Skeletal muscle tissue (tissue), 4 donors: ENCODE results near the gene MAPRE3. TPM values are rescaled to one million over a fixed set of nuclear protein-coding genes. Genes with fewer than 3 reads are reported as not detected.

Source experiments
- H3K27ac ChIP-seq: one replicate; pipeline ENCODE4 v1.7.0; 2013; ENCODE audit warnings: mild to moderate bottlenecking, low read depth, low read length, inconsistent platforms
- H3K27me3 ChIP-seq, 3 donors: one replicate each; pipeline ENCODE4 v1.7.0; 2013; ENCODE audit warnings: low read length in 3 of 3; ENCODE audit not compliant: control insufficient read depth in 3 of 3, insufficient read depth in 3 of 3
- H3K36me3 ChIP-seq, 3 donors: one replicate each; pipeline ENCODE4 v1.7.0; 2013; ENCODE audit warnings: low read length in 3 of 3; ENCODE audit not compliant: control insufficient read depth in 3 of 3, insufficient read depth in 3 of 3
- H3K4me1 ChIP-seq, 3 donors: one replicate each; pipeline ENCODE4 v1.7.0; 2013; ENCODE audit warnings: low read length in 3 of 3, mild to moderate bottlenecking in 3 of 3; ENCODE audit not compliant: control insufficient read depth in 3 of 3, insufficient read depth in 3 of 3
- H3K4me3 ChIP-seq, 3 donors: one replicate each; pipeline ENCODE4 v1.7.0; 2013; ENCODE audit warnings: low read length in 3 of 3
- H3K9ac ChIP-seq, 3 donors: one replicate each; pipeline ENCODE4 v1.7.0; 2013; ENCODE audit warnings: low read length in 3 of 3, mild to moderate bottlenecking in 3 of 3, moderate library complexity in 2 of 3, low read depth in 1 of 3
- H3K9me3 ChIP-seq, 3 donors: one replicate each; pipeline ENCODE4 v1.7.0; 2013; ENCODE audit warnings: low read length in 3 of 3; ENCODE audit not compliant: control insufficient read depth in 3 of 3
- total RNA-seq: library from RNA; depleted of rRNA; stranded (reverse); fragments of >200 nt; gene quantifications from one replicate; pipeline ENCODE4 v1.2.3, GENCODE V29; 2014
- donor health status: Osteomylitis.

MAPRE3 gene
- total RNA-seq, 1 donor from 2014 or later, result 3.7 TPM

DNA sequence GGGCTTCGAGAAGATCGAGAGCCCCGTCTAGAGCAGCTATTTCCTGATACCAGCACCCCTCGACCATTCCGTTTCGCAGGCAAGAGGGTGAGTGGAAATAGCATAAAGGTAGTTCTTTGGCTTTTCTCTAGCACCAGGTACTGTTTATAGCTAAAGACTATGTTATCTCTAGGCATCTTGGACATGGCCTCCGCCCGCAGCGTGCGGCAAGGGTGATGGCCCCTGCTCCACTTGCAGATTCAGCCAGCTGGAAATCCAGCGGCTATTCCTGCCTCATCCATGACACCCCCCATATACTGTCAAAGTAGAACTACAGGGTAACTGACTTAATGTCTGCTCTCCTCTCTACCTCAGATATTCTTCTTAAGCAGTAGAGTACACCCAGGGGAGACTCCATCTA, 84.3 kb downstream of the MAPRE3 start:
- Histone ChIP-seq H3K4me3 (no peak overlapping the region), H3K36me3 (peaks cover 31 to 59% (median 55%) of the 10 kb centered on the region in 3 donors), H3K9ac (no peak overlapping the region), H3K27ac (no peak overlapping the region), H3K9me3 (no peaks in the 10 kb centered on the region), H3K4me1 (peaks cover 12 to 19% (median 14%) of the 10 kb centered on the region in 3 donors), H3K27me3 (no peaks in the 10 kb centered on the region)

DNA sequence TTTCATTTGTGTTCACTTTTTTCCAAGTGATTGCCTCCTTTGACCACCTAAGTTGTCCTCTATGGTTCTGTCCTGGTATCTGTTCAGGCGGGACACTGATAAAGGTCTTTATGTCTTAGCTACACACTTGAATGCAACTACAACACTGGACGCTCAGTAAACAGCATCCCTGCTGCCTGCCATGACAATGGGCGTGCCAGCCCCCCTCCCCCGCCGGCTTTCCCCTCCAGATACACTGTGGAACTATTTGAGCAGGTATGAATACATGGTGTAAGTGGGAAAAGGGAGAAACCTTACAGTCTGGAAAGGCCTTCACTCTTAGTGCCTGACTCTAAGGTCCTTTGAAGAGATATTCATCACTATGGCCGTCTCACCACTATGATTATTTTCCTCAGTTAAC, 86.7 kb downstream of the MAPRE3 start:
- no peaks in the 10 kb centered on the region for H3K9me3 ChIP-seq
- no peaks in the 10 kb centered on the region for H3K27me3 ChIP-seq
- H3K4me1 ChIP-seq, result peaks cover 1 to 3% (median 2%) of the 10 kb centered on the region in 3 donors
- no peak overlapping the region for H3K27ac ChIP-seq
- H3K4me3 ChIP-seq, result no peak overlapping the region
- H3K9ac ChIP-seq, result no peak overlapping the region
- peaks cover 31 to 65% (median 57%) of the 10 kb centered on the region in 3 donors for H3K36me3 ChIP-seq

DNA sequence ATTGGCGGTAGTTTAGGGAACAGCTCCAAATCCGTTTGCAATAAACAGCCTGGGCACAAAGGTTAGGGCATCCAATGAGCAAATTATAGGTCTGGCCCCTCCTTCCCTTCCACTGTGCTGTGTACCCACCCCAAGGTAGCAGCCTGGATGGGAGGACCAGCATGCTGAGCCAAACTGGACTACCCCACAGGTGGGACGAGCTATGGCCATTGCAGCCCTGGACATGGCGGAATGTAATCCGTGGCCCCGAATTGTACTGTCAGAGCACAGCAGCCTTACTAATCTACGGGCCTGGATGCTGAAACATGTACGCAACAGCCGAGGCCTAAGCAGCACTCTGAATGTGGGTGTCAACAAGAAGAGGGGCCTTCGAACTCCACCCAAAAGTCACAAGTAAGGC, 87.8 kb downstream of the MAPRE3 start:
- no peaks in the 10 kb centered on the region for H3K4me1 ChIP-seq
- H3K4me3 ChIP-seq, result no peak overlapping the region
- H3K9ac ChIP-seq, result no peak overlapping the region
- H3K9me3 ChIP-seq, result no peaks in the 10 kb centered on the region
- no peaks in the 10 kb centered on the region for H3K27me3 ChIP-seq
- no peak overlapping the region for H3K27ac ChIP-seq
- H3K36me3 ChIP-seq, result peaks cover 30 to 66% (median 57%) of the 10 kb centered on the region in 3 donors

DNA sequence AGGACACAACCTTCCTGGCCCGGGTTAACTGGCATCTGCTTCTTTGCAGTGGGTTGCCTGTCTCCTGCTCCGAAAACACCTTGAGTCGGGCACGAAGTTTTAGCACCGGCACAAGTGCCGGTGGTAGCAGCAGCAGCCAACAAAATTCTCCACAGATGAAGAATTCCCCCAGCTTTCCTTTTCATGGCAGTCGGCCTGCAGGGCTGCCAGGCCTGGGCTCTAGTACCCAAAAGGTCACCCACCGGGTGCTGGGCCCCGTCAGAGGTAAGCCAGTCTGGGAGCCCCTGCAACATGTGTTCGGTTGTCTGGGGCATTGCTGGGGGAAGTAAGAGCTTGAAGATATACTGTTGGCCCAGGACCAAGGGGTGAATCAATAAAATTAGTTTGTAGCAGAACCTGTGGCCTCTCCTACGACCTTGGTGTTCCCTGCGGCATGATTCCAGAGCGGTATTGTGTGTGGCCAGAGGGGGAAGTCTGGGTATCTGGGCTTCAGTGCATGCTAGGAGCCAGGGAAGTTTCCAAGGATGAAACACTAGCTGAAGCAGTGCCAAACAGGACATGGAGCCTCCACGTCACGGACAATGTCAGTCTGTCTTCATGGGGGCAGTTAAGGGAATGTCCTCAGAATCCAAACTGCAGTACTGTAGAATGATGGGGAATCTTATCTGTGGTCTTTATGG, 88.8 kb downstream of the MAPRE3 start:
- no peak overlapping the region for H3K4me3 ChIP-seq
- no peak overlapping the region for H3K27ac ChIP-seq
- peaks cover 23 to 56% (median 46%) of the 10 kb centered on the region in 3 donors for H3K36me3 ChIP-seq
- peak overlapping the region in 1 of 3 donors; percentile 48 for H3K9ac ChIP-seq
- peaks cover 0 to 7% (median 5%) of the 10 kb centered on the region in 3 donors for H3K4me1 ChIP-seq
- no peaks in the 10 kb centered on the region for H3K9me3 ChIP-seq
- H3K27me3 ChIP-seq, result no peaks in the 10 kb centered on the region

DNA sequence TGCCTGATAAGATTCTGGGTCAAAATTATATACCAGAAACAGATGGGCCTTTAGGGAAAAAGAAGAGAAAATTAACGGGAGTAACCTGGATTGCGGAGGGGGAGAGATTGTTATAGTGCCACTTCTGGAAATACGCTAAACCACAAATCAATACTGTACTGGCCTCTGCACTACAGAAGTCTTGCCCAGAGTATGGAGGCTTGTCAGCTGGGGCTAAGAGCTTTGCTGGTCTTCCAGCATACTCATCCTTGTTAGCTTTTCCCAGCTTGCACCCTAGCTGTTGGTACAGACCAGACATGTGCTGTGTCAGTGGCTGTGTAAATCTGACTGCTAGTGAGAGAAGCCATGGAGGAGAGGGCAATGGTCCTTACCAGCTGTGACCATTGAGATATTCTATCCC, 89.9 kb downstream of the MAPRE3 start:
- no peaks in the 10 kb centered on the region for H3K27me3 ChIP-seq
- peaks cover 18 to 45% (median 38%) of the 10 kb centered on the region in 3 donors for H3K36me3 ChIP-seq
- no peaks in the 10 kb centered on the region for H3K9me3 ChIP-seq
- H3K4me3 ChIP-seq, result no peak overlapping the region
- no peak overlapping the region for H3K27ac ChIP-seq
- H3K9ac ChIP-seq, result no peak overlapping the region
- H3K4me1 ChIP-seq, result peaks cover 0 to 7% (median 5%) of the 10 kb centered on the region in 3 donors

DNA sequence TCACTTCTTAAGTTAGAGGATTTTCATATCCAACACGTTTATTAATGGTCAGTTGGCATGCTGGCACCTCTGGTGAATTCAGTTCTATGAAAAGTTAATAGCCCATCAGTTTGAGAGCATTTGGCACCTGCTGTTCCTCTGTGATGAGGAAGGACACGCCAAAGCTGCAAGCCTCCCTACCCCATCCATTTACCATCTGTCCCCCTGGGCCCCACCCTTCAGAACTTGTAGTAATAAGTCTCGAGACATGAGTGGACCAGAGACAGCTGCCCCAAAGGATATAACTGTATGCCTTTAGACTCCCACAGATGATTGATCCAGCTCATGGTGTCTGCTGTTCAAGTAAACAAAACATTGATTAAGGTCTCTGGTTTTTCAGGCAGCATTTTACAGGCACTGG, 94.7 kb downstream of the MAPRE3 start:
- Histone ChIP-seq H3K36me3 (peaks cover 15 to 38% (median 28%) of the 10 kb centered on the region in 3 donors), H3K9ac (no peak overlapping the region), H3K9me3 (no peaks in the 10 kb centered on the region), H3K4me1 (peaks cover 16 to 26% (median 19%) of the 10 kb centered on the region in 3 donors), H3K27ac (no peak overlapping the region), H3K27me3 (no peaks in the 10 kb centered on the region), H3K4me3 (no peak overlapping the region)

DNA sequence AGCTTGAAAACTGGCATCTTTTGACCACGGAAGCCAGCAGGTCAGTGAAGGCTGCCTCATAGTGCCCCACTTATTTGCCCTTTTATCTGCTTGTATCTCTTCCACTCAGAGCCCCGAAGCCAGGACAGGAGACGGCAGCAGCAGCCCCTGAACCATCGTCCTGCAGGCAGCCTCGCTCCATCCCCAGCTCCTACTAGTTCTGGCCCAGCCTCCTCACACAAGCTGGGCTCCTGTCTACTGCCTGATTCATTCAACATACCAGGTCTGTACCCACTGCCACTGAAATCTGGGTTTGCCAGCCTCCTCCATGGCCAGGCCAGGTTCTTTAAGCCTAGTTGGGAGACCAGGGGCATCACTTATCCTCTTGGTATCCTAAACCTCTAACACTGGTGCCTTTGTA, 96.9 kb downstream of the MAPRE3 start:
- H3K4me3 ChIP-seq, result no peak overlapping the region
- H3K9me3 ChIP-seq, result no peaks in the 10 kb centered on the region
- peaks cover 29 to 44% (median 34%) of the 10 kb centered on the region in 3 donors for H3K4me1 ChIP-seq
- H3K9ac ChIP-seq, result no peak overlapping the region
- H3K27ac ChIP-seq, result no peak overlapping the region
- peaks cover 21 to 34% (median 25%) of the 10 kb centered on the region in 3 donors for H3K36me3 ChIP-seq
- H3K27me3 ChIP-seq, result no peaks in the 10 kb centered on the region

DNA sequence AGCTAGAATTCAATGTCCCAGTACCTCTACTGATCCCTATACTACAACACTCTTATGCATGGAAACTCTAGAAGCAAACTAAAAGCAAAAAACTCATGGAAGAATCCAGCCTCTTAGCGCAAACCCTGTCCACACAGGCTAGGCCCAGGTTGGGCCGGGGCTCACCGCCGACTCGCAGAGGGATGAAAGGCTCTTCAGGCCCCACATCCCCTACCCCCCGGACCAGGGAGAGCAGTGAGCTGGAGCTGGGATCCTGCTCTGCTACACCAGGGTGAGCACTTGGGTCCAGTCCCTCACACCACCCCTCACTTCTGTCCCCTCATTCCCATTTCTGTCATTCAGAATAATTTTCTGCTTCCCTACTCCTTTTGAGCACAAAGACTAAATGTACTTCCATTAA, 99.0 kb downstream of the MAPRE3 start:
- H3K27me3 ChIP-seq, result no peaks in the 10 kb centered on the region
- H3K27ac ChIP-seq, result no peak overlapping the region
- no peak overlapping the region for H3K4me3 ChIP-seq
- peaks cover 34 to 46% (median 34%) of the 10 kb centered on the region in 3 donors for H3K4me1 ChIP-seq
- peak overlapping the region in 1 of 3 donors; percentile 51 for H3K9ac ChIP-seq
- peaks cover 21 to 29% (median 25%) of the 10 kb centered on the region in 3 donors for H3K36me3 ChIP-seq
- no peaks in the 10 kb centered on the region for H3K9me3 ChIP-seq

DNA sequence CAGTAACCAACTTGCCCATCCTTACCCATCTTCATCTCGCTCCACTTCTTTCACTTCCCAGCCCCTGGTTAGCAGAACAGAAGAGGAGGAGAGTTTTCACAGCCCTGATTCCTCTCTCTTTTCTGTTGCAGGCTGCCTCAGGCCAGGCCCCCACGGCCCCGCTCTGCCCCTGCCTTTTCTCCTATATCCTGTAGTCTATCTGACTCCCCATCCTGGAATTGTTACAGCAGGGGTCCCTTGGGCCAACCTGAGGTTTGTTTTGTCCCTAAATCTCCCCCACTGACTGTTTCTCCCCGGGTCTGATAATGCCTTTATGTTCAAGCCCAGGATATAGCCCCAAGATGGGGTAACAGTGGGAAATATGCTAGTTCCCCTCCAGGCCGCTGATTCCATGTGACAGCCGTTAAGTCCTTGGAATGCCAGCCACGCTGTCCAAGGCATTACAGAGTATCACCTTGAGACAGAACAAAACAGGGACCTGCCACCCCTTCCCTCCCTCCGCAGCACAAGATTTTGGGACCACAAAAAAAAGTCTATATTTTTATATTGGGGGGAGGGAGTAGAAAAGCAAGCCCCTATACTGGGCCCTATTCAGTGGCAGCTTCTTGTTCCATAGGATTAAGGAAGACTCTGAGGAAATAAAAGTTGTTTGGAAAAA, 99.7 kb downstream of the MAPRE3 start:
- H3K9ac ChIP-seq, result peak overlapping the region; percentile 93 to 96 (median 93)
- no peak overlapping the region for H3K27ac ChIP-seq
- no peaks in the 10 kb centered on the region for H3K9me3 ChIP-seq
- H3K36me3 ChIP-seq, result peaks cover 19 to 29% (median 25%) of the 10 kb centered on the region in 3 donors
- H3K4me3 ChIP-seq, result peak overlapping the region; percentile 86 to 99 (median 89)
- H3K27me3 ChIP-seq, result no peaks in the 10 kb centered on the region
- peaks cover 37 to 52% (median 37%) of the 10 kb centered on the region in 3 donors for H3K4me1 ChIP-seq

DNA sequence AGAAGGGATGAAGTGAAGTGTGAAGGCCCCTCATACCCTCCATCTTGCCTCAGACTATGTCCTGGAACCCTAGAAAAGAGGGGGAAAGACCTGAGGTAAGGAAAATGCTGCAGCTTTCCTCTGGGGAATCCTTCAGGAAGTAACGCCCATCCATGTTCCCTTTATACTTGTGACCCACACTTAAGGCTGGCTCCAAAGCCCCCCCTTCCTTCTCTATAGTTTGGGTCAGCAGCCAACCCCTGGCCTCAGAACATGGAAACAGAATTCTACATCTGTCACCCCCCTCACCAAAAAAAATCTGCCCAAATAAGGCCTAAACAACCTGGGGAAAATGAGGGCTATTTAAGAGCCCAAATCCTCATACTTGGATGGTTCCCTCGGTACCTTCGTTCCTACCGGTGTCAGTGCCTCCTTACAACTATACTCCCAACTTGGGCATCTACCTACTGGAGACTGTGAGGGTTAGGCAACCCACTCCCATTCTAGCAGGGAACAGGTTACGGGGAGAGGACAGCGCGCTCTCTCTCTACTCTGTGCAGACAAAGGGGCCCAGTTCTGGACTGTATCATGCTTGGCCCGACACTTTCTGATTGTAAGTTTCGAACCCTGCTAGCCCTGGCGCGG, 100.3 kb downstream of the MAPRE3 start:
- Histone ChIP-seq H3K4me1 (peaks cover 37 to 57% (median 38%) of the 10 kb centered on the region in 3 donors), H3K27me3 (no peaks in the 10 kb centered on the region), H3K27ac (peak overlapping the region; percentile 87), H3K4me3 (peak overlapping the region; percentile 86 to 99 (median 89)), H3K9ac (peak overlapping the region; percentile 93 to 96 (median 93)), H3K36me3 (peaks cover 19 to 29% (median 25%) of the 10 kb centered on the region in 3 donors), H3K9me3 (no peaks in the 10 kb centered on the region)
